NCI-H1694 (cell line): ENCODE data around the gene TCF3.
"Not testable (repeated sequence)": the region's sequence is repeated elsewhere in the genome, so short reads cannot be mapped to it uniquely, and the experiment has no call there.

Experiments used
- DNase-seq: peaks from one replicate; lab custom pipeline; 2025; lab: John Stamatoyannopoulos, UW

TCF3 gene

DNA sequence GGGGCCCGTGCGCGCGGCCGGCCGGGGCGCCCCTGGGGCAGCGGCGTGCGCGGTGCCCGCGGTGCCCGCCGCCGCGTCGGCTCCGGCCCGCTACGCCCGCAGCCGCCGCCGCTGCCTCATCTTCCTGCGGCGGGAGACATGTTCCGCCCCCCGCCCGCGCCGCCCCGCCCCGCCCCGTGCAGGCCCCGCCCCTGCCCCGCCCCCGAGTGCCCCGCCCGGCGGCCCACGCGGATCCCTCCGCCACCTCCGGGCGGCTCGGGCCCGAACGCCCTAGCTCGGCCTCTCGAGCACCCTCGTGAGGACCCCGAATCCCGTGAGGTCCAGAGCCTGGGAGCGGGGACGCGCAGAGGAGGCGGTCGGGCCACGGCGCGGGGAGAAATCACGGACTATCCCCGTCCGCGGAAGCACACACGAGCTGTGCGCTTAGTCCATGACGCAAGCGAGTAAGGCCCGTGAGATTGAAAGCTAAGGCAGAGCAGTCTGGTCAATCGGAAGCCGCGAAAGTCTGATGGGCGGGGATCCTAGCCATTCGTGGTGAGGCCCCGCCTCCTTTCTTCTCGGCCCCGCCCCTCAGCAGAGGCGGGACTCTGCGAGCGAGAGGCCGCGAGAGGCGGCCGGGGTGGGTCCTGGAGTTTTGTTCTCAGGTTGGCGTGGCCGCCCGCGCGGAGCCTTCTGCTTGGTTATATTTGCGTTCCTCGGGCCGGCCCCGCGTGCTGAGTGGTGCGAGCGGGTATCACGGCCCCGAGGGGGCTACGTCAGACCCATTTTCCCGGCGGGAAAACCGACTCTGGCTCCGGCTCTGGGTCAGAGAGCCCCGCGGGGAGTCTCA is at the start of gene TCF3:
TCF3 (minus strand) TSS at position 145 of the 829 bp plus-strand sequence. CDS start 2,367 bp downstream, outside the sequence.
- DNase-seq: peak; percentile 95

DNA sequence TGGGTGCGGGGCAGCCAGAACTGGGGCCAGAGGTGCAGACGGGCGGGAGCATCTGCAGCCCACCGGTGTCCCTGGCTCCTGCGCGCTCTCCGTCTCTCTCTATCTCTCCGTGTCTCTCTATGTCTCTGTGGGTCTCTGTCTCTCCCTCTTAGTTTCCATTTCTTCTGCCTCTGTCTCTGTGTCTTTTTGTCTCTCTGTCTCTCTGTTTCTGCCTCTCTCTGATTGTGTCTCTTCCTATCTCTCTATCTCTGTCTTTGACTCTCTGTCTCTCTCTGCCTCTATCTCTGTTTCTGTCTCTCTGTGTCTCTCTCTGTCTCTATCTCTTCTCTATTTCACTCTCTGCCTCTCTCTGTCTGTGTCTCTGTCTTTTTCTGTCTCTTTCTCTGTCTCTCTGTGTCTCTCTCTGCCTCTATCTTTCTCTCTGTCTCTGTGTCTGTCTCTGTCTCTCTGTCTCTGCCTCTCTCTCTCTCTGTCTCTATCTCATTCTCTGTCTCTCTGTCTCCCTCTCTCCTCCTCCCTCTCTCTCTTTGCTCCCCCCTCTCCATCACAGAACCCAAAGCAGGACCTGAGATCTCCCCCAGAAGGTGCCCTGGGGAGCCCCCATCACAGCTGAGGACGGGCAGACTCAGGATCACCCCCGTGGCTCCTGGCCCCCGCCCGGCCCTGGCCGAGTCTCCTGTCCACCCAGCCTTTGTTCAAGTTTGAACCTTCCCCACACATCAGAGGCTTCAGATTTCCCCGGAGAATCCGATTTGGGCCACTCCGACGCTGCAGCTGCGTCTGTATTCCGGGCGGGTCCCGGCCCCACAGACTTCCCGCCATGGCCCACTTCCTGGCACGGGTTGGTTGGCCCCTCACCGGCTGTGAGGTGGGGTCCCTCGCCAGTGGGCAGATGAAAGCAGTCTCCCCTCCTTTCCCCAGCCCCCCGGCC is 48.6 kb upstream of the TCF3 start:
- no peak for DNase-seq

DNA sequence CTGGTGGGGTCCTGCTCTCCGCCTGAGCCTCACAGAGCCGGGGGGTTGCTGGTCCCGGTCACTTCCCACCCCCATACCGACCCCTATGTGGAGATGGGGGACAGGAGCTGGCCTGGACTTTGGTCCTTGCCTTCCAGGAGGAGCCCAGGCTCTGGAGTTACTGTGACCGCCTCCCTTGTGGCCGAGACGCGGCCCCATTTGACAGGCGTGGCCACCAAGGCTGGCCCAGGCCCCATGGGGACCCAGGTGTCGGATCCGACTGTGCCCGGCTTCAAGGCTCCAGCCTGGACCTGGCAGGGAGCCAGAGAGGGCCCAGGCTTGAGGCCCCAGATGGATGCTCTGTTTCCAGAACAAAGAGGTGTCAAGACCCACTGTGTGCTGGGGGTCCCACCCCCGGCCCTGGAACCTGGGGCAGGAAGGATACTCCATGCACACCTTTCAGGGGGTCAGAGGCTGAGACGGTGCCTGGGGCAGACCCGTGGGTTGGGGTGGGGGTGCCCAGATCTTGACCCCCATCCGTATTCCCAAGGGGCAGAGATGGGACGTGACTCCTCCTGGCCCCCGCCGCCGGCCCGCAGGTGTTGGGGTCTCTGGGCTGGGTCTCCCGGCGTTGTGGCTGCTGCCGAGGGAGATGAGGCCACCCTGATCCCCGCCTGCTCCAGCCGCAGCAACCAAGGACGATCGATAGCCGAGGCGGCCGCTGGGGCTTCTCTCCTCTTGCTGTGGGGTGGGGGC is 47.8 kb upstream of the TCF3 start:
- DNase-seq: no peak

DNA sequence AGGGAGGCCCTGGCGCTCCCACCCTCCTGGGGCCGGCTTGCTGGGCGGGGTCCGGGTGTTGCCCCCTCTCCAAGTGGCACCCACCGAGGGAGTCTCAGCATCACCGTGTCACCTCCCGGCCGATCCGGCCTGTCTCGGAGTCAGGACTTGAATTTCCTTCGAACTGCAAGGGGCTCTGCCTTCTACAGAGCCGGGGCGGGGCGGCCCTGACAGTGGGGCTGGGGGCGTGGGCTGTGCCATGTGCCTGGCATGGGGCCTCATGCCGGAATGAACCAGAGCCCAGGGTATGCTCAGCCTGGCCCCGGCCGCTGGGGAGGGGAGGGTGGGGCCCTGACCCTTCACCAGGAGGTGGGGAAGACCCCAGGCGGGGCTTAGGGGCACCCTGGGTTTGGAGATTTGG is 47.0 kb upstream of the TCF3 start:
- no peak for DNase-seq

DNA sequence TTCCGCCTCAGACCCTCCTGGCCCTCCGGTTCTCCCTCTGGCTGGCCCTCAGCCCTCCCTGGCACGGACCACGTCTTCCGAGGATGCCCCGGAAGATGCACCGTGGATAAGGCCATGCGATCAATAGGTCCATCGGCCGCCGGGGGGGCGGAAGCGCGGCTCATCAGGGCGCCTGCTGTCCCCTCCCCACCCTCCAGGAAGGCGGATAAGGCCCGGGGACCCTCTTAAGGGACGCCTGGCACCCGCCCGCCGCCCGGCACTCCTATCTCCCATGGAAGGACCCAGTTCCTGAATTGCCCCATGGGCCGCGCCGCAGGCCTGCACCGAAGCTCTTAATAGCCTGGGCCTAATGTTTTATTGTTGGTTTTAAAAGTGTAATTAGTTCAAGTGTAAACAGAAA is 46.2 kb upstream of the TCF3 start:
- DNase-seq: no peak

DNA sequence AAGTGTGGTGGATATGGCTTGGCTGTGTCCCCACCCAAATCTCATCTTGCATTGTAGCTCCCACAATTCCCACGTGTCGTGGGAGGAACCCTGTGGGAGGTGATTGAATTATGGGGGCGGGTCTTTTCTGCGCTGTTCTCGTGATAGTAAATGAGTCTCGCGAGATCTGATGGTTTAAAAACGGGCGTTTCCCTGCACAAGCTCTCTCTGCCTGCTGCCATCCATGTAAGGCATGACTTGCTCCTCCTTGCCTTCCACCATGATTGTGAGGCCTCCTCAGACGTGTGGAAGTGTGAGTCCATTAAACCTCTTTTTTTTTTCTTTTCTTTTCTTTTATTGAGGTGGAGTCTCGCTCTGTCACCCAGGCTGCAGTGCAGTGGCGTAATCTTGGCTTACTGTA is 43.1 kb upstream of the TCF3 start:
- not testable (repeated sequence) for DNase-seq

DNA sequence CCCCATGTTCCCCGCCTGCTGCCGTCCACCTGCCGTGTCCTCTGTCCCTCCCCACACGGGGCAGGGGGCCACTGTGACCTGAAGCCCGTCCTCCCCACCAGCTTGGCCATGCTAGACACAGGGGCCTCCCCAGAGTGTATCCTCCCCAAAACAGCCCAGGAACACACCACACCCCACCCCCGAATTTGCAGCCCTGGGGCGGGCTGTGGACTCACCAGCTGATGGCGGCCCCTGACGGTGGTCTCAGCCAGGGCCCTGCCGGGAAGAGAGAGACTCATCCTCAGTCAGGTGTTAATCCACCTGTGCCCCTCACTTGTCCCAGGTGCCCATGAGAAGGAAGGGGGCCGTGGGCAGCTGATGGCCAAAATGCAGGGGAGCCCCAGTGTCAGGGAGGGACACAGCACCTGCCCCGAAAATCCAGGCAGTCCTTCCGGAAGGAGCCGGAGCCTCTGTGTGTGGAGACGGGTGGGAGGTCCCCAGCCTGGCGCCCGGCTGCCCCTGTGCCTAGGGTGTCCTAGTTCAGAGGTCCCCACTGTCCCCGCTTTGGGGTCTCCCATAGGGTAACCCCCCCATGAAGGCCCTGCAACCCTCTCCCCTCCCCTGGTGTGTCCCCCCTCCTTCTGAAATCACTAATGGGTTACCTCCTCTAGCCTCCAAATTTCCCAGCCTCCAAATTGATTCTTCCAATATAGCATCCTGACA is 39.3 kb upstream of the TCF3 start:
- DNase-seq: no peak

DNA sequence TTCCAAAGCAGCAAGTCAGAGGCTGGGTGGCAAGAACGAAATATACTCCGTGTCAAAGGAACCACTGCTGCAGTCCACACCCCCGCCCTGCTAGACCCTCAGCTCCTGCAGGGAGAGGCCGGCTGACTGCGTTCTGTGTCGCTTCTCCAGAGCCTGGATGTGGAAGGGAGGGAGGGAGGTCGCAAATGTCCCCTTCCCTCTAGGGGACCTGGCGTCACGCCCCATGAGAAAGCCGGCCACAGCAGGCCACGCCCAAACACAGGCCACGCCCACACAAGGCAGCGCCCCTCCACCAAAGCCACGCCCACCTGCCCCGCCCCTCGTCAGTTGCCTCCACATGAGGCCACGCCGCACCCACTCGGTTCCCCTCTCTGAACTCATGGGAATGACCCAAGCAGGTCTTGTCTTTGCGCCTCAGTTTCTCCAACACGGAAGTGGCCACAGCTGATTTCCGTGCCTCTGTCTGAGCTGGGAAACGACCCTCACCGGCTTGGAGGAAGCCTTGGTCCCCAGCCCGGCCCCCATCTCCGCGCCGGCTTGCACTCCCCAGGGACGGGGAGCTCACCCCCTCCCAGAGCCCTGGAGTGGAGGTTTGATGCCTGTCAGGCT is 38.4 kb upstream of the TCF3 start:
- no peak for DNase-seq

DNA sequence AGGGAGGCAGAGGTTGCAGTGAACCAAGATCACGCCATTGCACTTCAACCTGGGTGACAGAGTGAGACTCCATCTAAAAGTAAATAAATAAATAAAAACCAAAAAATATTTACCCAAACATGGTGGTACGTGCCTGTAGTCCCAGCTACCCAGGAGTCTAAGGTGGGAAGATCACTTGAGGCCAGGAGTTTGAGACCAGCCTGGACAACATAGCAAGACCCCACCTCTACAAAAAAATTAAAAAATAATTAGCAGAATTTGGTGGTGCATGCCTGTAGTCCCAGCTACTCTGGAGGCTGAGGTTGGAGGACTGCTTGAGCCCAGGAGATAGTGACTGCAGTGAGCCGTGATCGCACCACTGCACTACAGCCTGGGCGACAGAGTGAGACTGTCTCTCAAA is 33.4 kb upstream of the TCF3 start:
- not testable (repeated sequence) for DNase-seq

DNA sequence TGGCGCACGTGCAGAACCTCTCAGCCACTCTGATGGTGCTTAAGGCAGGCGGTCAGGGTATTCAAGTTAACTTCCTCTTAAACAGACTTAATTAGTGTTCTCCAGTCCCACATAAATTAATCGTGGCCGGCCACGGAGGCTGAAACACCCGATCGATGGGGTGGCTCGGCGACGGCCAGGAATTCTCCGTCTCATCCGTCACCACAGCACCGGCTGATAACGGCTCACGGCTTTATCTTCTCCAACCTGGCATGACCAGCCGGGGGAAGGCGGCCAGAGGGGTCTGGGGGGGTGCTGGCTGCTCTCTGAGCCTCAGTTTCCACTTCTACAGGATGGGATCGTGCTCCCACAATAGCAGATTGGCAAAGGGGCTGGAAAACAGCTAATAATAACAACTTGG is 32.6 kb upstream of the TCF3 start:
- DNase-seq: no peak

DNA sequence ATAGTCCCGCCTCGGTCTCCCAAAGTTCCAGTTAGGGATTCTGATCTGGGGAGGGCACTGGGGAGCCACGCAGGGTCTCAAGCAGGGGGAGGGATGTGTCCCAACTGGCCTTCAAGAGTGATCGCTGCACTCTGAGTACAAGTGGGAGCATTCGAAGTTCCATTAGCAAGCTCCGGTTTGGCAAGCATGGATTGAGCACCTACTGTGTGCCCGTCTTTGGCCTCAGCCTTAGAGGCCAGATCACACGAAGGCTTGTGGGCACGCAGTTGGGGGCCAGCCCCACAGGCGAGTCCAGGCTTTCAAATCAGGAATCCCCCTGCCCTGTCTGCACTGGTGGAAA is 32.1 kb upstream of the TCF3 start:
- DNase-seq: no peak

DNA sequence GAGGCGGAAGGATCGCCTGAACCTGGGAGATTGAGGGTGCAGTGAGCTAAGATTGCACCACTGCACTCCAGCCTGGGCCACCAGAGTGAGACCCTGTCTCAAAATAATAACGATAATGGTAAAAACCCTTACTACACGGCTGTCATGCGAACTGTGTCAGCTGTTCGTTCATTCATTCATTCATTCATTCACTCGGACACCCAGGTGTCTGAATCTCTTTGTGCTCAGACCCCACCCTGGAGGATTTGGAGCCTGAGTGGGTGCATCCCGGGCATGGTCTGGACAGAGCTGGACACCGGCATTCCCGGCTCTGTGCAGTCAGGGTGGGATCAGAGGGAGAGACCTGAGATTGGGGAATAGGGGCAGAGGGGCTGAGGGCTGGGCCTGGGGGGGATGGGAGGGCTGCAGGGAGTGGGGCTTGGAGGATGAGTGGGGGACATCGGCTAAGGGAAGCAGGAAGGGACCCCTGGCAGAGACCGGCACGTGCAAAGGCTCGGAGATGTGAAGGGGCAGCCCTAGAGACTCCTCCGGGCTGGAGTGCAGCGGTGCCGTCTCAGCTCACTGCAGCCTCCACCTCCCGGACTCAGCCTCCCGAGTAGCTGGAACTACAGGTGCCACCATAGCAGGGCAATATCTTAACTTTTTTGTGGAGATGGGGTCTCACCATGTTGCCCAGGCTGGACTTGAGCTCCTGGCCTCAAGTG is 31.6 kb upstream of the TCF3 start:
- no peak for DNase-seq

DNA sequence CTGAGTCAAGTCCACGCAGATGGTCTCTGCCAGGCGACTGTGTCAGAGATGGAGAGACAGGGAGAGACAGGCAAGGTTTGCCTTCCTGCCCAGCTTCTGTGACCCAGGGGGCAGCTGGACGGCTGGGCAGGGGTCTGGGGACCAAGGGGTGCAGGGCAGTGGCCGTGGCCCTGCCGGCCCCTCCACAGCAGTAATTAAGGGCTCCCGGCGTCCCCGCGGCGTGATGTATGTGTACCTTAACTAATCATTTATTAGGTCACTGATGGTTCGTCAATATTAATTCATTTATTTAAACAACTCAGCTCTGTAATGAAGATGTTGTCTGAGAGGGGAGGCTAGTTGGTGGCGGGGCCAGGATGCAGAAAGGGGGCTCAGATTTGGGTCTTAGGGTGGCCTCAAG is 28.6 kb upstream of the TCF3 start:
- DNase-seq: no peak

DNA sequence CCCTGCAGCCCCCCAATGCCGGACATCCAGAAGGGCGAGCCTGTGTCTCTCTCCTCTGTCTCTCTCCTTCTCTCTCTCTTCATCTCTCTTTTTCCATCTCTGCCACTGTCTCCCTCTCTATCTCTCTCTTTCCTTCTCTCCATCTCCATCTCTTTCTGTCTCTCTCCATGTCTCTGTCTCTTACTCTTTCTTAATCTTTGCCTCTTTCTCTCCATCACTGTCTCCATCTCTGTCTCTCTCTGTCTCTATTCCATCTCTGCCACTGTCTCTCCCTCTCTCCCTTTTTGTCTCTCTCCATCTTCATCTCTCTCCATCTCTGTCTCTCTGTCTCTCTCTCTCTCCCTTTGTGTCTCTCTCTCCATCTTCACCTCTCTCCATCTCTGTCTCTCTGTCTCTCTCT is 25.7 kb upstream of the TCF3 start:
- no peak for DNase-seq

DNA sequence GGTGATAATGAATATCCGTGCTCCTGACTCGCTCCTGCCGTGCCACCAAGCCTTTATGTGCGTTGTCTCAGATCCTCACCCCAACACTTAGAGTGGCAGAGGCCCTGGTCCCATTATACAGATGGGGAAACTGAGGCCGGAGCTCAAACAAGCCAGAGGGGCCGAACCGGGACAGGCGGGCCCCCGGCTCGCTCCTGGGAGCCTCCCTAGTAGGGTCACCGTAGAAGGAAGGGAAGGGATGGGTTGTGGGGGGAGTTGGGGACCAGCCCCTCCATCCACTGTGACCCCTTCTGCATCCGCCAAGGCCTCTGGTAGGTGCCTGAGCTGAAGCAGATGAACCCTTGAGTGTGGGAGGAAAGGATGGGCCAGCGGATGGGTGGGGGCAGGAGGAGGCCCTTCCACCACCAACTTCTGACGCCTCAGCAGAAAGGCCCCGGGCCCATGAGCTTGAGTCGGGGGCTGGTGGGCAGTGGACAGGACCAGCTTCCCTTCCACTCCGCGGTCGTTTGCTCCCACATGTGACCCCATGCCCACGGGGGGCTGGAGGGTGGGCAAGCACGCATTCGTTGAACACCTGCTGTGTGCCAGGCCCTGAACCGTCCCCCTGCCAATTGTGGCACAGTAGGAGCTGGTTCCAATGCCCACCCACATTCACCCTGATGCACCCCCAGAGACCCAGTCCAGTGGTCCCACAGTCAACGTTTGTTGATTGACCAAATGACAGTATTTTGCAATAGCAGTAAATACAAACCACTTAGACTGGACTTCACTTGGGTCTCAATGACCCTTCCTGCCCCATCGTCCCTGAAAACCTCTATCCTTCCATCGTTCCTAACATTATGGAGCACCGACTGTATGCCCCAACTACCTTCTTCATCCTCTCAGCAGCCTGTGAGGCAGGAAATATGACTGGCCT is 24.2 kb upstream of the TCF3 start:
- no peak for DNase-seq

DNA sequence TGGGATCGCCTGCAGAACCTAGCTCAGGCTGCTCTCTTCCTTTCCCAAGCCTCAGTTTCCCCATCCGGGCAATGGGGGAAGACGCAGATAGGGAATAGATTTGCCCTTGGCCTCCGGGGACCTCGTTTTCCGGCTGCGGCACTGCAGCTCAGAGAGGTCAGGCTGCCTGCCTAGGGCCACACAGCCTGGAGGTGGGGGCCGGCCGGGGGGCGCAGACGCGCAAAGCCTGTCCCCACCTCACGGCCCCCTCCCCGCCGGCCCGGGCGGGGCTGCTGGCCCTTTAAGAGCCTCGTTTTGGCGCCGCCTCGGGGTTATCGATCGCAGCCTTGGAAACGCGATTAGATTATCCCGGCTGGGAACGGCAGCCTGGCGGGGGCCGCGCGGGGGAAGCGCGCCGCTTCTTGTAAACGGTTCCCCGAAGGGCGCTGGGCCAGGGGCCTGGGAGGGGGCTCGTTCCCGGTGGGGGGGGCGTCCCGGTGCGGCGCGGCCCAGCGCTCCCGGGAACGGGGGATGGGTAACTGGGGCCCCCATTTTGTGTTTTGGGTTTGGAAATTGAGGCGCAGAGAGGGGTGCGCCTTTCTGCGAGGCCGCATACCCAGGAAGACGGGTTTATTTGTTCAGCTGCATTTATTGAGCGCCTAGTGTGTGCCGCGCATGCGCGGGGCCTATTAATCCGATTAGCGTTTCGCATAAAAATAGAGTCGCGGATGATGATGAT is 23.4 kb upstream of the TCF3 start:
- DNase-seq: no peak

DNA sequence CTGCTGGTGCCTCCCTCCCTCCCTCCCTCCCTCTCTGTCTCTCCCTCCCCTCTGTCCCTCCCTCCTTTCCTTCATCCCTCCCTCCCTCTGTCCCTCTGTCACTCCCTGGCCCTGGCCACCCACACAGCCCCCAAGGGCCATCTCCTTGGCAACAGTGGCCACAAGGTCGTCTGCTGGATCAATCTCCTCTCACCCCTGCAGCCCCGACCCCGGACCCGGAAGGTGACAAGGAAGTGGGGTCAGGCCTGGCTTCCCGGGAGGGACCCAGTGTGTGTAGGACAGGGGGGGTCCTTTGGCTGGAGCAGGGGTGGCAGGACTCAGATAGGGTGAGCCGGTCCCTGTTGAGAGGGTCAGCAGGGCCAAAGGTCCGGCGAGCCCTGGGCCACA is 21.9 kb upstream of the TCF3 start:
- no peak for DNase-seq

DNA sequence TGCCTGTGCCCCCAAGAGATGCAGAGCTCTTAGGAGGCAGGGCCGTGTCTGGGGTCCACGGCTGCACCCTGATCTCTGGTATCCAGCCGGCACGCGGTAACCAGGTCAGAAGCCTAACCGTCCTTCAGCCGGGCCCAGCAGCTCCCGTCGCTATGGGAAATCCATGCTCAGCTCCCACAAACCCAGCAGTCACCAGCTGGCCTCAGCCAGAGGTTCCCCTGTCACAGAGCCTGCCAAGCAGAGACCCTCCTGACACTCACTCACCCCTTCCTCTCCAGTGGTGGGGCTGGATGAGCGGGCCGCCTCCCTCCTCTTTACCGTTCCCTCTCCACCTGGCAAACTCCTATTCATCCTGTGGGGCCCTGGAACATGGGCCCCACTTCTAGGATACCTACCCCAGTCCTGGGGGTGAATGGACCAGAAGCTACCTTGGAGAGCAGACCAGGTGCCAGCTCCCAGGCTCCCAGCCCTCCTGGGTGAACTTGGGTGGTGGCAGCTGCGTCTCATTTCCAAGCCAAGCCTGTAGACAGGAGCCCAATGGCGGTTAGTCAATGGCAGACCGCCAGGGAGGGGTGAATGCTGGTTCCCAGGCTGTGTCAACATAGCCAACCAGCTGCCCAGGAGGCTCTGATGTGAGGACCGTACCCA is 21.4 kb upstream of the TCF3 start:
- no peak for DNase-seq
